ENCODE measurements around the gene ANKRD62. TPM values are rescaled to one million over a fixed set of nuclear protein-coding genes. Genes with fewer than 3 reads are reported as not detected.

The ANKRD62 gene
- total and polyA plus RNA-seq, 9 donors: not detected

- Histone ChIP-seq H3K4me1 (ENCODE audit: insufficient read depth) (no peaks in the 10 kb centered on the region), H3K9me3 (no peaks in the 10 kb centered on the region), H3K36me3 (no peaks in the 10 kb centered on the region), H3K4me3 (no peak overlapping the region), H3K27me3 (no peaks in the 10 kb centered on the region), H3K27ac (no peak overlapping the region)
- 85 to 87% (median 85%) methylated on average over 4 of the region's 4 CpGs for WGBS, 3 donors
- DNase-seq: no peak
- intact Hi-C loops (cut with DNase I): no loop called here
- no peak for TF ChIP-seq POLR2A (IDR thresholded peaks at IDR 0.05)
- TF ChIP-seq CTCF (IDR thresholded peaks at IDR 0.05): no peak
- no peak for TF ChIP-seq EP300 (IDR thresholded peaks at IDR 0.05)
These were observed 5.5 kb upstream of the ANKRD62 start for GRCh38 chr18:12088096-12088495.

GRCh38 chr18:12088731-12089375 lies 4.8 kb upstream of the ANKRD62 start:
- intact Hi-C loops (cut with DNase I): no loop called here
- Histone ChIP-seq H3K27me3 (no peaks in the 10 kb centered on the region), H3K4me1 (ENCODE audit: insufficient read depth) (no peaks in the 10 kb centered on the region), H3K9me3 (no peaks in the 10 kb centered on the region), H3K4me3 (no peak overlapping the region), H3K27ac (no peak overlapping the region), H3K36me3 (no peaks in the 10 kb centered on the region)
- 80 to 85% (median 83%) methylated on average over 5 of the region's 5 CpGs for WGBS, 3 donors
- no peak for DNase-seq
- TF ChIP-seq CTCF (IDR thresholded peaks at IDR 0.05): no peak
- no peak for TF ChIP-seq POLR2A (IDR thresholded peaks at IDR 0.05)
- TF ChIP-seq EP300 (IDR thresholded peaks at IDR 0.05): no peak

- no peak for DNase-seq
- Histone ChIP-seq H3K4me1 (ENCODE audit: insufficient read depth) (no peaks in the 10 kb centered on the region), H3K9me3 (no peaks in the 10 kb centered on the region), H3K27me3 (no peaks in the 10 kb centered on the region), H3K4me3 (no peak overlapping the region), H3K27ac (no peak overlapping the region), H3K36me3 (no peaks in the 10 kb centered on the region)
- no peak for TF ChIP-seq EP300 (IDR thresholded peaks at IDR 0.05)
- TF ChIP-seq POLR2A (IDR thresholded peaks at IDR 0.05): no peak
- TF ChIP-seq CTCF (IDR thresholded peaks at IDR 0.05): no peak
- 80 to 94% (median 86%) methylated on average over 9 of the region's 9 CpGs for WGBS, 3 donors
- intact Hi-C loops (cut with DNase I): no loop called here
These were observed 2.0 kb upstream of the ANKRD62 start for GRCh38 chr18:12091538-12092141.

GRCh38 chr18:12092398-12093229 lies 1.0 kb upstream of the ANKRD62 start:
- Histone ChIP-seq H3K27ac (no peak overlapping the region), H3K4me1 (ENCODE audit: insufficient read depth) (no peaks in the 10 kb centered on the region), H3K4me3 (no peak overlapping the region), H3K27me3 (no peaks in the 10 kb centered on the region), H3K36me3 (no peaks in the 10 kb centered on the region), H3K9me3 (no peaks in the 10 kb centered on the region)
- TF ChIP-seq CTCF (IDR thresholded peaks at IDR 0.05) (no peak), EP300 (IDR thresholded peaks at IDR 0.05) (no peak), POLR2A (IDR thresholded peaks at IDR 0.05) (no peak)
- DNase-seq: no peak
- 82 to 93% (median 86%) methylated on average over 16 to 17 of the region's 17 CpGs for WGBS, 3 donors
- intact Hi-C loops (cut with DNase I): no loop called here

Measured in ovary (tissue), 9 donors.